ENCODE results near the gene BCL2L15. TPM values are rescaled to one million over a fixed set of nuclear protein-coding genes. Genes with fewer than 3 reads are reported as not detected.
"Not testable (repeated sequence)": the region's sequence is repeated elsewhere in the genome, so short reads cannot be mapped to it uniquely, and the experiment has no call there.

The BCL2L15 gene
- polyA plus RNA-seq, 5 donors, result 0.50 to 1.3 (median 1.1) TPM

GRCh38 chr1:113872219-113872935 lies 15.0 kb downstream of the BCL2L15 start:
- DNase-seq, result no peak

- no peak for DNase-seq
These were observed 15.7 kb downstream of the BCL2L15 start, which contains the start of gene PTPN22 for GRCh38 chr1:113871597-113872113. Gene PTPN22, minus strand, starts transcription at chr1:113871712.

GRCh38 chr1:113870778-113871177 lies 16.6 kb downstream of the BCL2L15 start:
- no peak for DNase-seq

- no peak for DNase-seq
These were observed 18.8 kb downstream of the BCL2L15 start for GRCh38 chr1:113868387-113869083.

GRCh38 chr1:113861641-113862040 lies 25.7 kb downstream of the BCL2L15 start:
- no peak for DNase-seq

GRCh38 chr1:113860891-113861290 lies 26.5 kb downstream of the BCL2L15 start:
- no peak for DNase-seq

- DNase-seq, result no peak
These were observed 27.8 kb downstream of the BCL2L15 start for GRCh38 chr1:113859478-113860175.

- no peak for DNase-seq
These were observed 28.4 kb downstream of the BCL2L15 start for GRCh38 chr1:113858982-113859381.

GRCh38 chr1:113858418-113858817 lies 29.0 kb downstream of the BCL2L15 start:
- no peak for DNase-seq

GRCh38 chr1:113857776-113858175 lies 29.6 kb downstream of the BCL2L15 start:
- no peak for DNase-seq

GRCh38 chr1:113856401-113856790 lies 31.0 kb downstream of the BCL2L15 start:
- no peak for DNase-seq

GRCh38 chr1:113855630-113856400 lies 31.6 kb downstream of the BCL2L15 start:
- DNase-seq, result no peak

- DNase-seq, result no peak
These were observed 33.1 kb downstream of the BCL2L15 start for GRCh38 chr1:113854234-113854633.

- not testable (repeated sequence) for DNase-seq
These were observed 34.7 kb downstream of the BCL2L15 start for GRCh38 chr1:113852694-113853093.

GRCh38 chr1:113850127-113850796 lies 37.1 kb downstream of the BCL2L15 start:
- no peak for DNase-seq

- no peak for DNase-seq
These were observed 38.3 kb downstream of the BCL2L15 start for GRCh38 chr1:113849072-113849471.

- DNase-seq, result no peak
These were observed 40.9 kb downstream of the BCL2L15 start for GRCh38 chr1:113846391-113847035.

GRCh38 chr1:113836534-113836933 lies 50.8 kb downstream of the BCL2L15 start:
- DNase-seq, result no peak

- peak; percentile 35 to 40 for DNase-seq
These were observed 51.6 kb downstream of the BCL2L15 start for GRCh38 chr1:113835686-113836290.

- DNase-seq, result no peak
These were observed 52.7 kb downstream of the BCL2L15 start for GRCh38 chr1:113834716-113835115.
